ENCODE data around the gene PILRA.
"Not testable (repeated sequence)": the region's sequence is repeated elsewhere in the genome, so short reads cannot be mapped to it uniquely, and the experiment has no call there.

The PILRA gene

DNA sequence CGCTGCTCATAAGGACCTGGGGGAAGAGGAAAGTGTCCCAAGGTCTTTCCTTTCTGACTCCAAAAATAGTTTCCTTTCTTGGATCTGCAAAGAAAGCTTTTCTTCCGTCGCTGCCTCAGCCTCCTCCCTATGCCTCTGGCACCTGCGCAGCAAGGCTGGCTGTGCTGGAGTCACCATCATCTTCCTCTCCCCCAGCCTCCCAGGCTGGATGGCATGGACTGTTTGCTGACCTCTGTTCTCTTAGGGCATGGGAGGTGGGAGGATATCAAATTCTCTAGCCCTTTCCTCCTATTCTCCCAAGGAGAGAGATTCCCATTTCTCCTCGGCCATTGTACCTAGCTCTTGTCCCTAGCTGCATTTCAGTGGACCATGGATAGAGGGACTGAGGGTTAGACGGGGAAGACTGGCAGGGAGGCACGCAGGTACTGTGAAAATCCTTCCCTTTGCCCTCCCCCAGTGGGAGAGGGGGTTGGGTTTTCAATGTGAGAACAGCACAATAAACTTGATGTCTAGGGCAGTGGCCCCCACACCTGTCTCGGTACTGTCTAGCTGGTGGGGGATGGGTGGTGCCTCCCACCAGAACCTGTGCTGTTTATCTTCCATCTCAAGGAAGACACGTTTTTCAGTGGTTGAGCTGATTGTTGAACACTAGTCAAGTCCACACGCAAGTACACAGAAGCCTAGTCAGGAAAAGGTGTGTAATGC lies 60.5 kb downstream of the PILRA start:
- DNase-seq (ENCODE audit: low read depth, low spot score) = no peak

DNA sequence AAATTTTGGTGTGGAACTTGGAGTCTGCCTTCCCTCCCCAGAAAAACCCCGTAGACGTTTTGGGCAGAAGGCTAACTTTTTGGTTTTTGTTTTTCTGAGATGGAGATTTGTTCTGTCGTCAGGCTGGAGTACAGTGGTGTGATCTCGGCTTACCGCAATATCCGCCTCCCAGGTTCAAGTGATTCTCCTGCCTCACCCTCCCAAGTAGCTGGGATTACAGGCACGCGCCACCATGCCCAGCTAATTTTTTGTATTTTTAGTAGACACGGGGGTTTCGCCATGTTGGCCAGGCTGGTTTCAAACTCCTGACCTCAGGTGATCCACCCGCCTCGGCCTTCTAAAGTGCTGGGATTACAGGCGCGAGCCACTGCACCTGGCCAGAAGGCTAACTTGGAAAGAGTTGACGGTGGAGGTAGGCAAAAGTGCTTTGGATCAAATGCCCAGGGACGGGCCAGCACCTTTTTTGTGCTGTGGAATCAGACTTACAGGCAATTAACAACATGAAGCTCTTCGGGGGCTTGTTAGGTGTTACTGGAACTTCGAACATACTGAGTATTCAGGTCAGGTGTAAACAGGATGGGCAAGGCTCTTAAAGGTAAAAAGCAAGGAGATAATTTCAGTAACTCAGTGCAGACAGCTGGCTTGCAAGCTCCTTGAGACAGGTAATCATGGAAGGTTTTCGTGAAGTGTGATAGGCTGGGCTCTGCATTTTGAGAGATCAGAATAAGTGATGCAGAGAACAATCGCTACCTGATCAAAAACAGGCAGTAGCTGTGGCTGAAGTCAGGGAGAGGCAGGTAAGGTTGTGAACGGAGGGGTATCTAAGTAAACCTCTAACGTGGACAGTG lies 61.2 kb downstream of the PILRA start:
- no peak for DNase-seq (ENCODE audit: low read depth, low spot score)

DNA sequence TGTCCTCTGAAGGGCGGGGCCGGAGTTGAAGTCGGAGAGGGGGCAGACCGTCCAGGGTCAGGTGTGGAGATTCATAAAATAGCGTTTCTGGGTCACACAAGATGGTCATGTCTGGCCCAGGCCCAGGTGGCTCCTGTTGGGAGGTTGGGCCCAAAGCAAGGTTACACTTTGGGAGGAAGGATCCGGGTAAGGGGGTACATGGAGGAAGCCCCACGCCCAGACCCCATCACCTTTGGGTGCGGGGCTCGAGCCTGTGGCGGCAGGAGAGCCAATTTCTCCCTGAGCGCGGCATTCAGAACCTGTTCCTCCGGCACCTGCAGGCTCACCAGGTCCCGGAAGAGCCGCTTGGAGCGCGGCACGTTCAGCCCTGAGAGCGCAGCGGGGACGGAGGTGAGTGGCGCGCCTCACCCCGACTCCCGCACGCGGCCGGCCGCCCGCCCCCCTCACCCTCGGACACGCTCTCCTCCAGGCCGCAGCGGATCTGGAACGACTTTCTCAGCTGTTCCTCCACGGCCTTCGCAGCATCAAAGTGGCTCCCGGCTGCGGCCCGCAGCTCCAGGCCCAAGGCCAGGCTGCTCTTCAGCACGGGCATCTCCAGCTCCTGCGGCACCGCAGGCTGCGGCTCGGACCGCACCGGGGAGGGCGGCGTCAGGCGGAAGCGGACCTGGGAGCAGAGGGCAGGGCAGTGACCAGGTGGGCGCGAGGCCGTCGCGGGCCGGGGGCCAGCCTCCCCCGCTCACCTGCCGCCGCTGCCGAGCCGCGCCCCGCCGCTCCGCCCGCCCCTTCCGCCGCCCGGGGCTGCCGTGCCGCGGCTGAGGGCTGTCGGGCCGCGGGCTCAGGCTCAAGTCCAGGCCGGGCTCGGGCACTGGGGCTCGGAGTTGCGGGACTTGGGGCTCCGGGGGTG lies 62.4 kb downstream of the PILRA start:
- DNase-seq (ENCODE audit: low read depth, low spot score) = no peak

DNA sequence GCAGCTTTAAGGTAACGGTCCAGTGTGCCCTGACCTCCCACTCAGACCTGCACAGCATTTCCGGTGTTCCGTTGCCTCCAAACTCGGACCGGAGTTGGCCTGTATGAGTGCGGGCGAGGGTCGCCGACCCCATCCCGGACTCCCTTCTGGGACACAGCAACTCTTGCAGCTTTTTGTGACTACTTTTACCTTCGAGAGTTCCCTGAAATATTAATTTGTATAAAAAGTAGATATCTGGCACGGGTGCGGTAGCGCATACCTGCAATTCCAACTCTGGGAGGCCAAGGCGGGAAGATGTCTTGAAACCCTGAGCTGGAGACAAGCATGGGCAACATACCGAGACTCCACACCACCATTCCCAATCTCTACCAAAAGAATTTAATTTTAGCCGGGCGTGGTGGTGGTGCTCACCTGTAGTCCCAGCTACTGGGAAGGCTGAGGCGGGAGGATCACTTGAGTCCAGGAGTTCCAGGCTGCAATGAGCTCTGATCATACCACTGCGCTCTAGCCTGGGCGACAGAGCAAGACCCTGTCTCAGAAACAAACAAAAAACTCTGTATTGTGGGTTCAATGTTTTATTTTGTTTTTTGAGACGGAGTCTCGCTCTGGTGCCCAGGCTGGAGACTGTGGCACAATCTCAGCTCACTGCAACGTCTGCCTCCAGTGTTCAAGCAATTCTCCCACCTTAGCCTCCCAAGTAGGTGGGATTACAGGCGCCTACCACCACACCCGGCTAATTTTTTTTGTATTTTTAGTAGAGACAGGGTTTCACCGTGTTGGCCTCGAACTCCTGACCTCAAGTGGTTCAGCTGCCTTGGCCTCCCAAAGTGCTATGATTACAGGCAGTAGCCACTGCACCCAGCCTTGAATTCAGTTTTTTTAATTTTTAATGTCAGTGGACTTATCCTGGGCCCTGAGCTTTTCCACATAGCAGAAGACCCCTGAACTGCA lies 64.1 kb downstream of the PILRA start:
- DNase-seq (ENCODE audit: low read depth, low spot score) = no peak

DNA sequence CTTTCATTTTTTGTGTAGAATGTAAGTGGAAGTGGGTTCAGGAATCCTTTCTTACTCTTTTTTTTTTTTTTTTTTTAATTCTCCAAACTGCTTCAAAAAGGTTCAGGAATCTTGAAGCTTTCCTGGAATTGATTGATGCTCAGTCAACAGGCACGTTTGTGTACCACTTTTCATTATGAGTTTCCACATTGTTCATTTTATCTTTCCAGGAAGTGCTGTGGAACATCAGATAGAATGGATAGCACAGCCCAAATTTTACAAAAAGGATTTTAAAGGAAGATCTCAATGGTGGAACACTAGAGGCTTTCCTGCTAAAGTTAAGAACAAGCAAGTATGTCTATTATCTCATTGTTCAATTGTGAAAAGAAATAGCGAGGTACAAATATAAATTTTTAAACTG lies 64.9 kb downstream of the PILRA start:
- no peak for DNase-seq (ENCODE audit: low read depth, low spot score)

DNA sequence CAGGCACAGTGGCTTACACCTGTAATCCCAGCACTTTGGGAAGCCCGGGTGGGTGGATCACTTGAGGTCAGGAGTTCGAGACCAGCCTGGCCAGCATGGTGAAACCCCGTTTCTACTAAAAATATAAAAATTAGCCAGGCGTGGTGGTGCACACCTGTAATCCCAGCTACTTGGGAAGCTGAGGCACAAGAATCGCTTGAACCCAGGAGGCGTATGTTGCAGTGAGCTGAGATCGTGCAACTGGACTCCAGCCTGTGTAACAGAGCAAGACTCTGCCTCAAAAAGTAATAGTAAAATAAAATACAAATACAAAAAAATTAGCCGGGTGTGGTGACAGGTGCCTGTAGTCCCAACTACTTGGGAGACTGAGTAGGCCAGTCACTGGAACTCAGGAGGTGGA lies 65.4 kb downstream of the PILRA start:
- DNase-seq (ENCODE audit: low read depth, low spot score) = not testable (repeated sequence)

DNA sequence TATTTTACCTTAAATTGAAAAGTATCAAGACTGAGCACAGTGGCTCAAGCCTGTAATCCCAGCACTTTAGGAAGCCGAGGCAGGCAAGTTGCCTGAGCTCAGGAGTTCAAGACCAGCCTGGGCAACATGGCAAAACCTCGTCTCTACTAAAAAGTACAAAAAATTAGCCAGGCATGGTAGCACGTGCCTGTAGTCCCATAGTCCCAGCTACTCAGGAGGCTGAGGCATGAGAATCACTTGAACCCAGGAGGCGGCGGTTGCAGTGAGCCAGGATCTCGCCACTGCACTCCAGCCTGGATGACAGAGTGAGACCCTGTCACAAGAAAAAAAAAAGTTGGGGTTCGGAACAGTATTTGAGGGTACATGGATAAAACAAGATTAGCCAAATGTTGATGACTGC lies 66.0 kb downstream of the PILRA start:
- not testable (repeated sequence) for DNase-seq (ENCODE audit: low read depth, low spot score)

DNA sequence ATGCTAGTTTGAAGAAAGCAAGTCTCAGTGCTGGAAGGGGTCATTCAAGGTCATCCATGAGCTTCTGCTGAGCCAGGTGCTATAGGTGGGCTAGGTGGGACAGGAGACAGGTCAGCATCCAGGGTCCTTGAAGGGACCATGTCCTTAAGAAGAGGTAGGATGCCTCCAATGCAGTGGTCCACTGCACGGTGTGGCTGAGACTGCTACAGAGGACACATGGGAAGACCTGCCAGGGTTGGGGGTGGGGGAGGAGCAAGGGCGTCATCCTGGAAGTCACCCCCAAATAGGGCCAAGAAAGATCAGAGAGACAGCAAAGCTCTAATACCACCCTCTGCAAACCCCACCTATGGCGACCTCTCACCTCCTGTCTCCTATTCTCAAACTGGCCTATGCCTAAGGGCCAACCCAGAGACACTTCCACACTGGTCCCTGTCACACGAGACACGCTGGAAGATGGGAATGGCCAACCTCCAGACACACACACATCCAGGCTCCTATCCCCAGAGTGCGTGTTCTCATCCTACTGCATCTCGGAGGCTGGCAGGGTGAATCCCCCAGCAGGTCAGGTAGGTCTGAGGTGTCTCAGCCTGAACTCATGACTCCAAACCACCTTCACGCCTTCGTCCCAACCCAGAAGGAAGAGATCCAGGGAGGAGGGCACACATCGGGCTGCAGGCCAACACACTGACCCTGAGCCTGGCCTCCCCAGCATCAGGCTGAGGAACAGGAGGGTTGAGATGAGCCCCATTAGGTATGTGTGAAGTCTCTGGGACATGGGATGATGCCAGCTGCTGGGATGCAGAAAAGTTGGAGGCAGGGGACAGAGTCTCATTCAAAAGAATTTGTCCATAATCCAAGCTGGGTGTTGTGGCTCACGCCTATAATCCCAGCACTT lies 68.6 kb downstream of the PILRA start:
- no peak for DNase-seq (ENCODE audit: low read depth, low spot score)

DNA sequence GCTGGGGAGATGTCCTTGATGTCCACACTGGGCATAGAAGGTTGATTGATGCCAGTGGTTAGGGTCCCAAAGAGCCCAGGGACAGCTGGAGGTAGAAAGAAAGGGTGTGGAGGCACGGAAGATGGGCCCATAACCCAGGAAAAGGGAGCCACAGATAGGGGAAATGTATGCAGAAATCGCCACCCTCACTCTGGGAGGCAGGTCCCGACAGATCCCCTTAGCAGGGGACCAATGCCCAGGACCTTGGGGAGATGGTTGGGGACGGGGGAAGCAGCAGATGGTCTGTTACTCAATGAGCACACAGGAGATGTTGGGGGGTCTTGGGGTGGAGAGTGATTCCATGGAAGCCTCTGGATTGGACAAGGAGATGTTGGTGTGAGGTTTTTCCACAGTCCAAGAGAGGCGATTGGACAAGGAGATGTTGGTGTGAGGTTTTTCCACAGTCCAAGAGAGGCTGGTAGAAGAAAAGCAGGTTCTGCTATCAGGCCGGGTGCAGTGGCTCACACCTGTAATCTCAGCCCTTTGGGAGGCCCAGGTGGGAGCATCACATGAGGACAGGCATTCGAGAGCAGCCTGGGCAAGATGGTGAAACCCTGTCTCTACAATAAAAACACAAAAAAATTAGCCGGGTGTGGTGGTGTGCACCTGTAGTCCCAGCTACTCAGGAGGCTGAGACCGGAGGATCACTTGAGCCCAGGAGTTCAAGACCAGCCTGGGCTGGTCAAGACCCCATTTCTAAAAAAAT lies 70.0 kb downstream of the PILRA start:
- no peak for DNase-seq (ENCODE audit: low read depth, low spot score)

DNA sequence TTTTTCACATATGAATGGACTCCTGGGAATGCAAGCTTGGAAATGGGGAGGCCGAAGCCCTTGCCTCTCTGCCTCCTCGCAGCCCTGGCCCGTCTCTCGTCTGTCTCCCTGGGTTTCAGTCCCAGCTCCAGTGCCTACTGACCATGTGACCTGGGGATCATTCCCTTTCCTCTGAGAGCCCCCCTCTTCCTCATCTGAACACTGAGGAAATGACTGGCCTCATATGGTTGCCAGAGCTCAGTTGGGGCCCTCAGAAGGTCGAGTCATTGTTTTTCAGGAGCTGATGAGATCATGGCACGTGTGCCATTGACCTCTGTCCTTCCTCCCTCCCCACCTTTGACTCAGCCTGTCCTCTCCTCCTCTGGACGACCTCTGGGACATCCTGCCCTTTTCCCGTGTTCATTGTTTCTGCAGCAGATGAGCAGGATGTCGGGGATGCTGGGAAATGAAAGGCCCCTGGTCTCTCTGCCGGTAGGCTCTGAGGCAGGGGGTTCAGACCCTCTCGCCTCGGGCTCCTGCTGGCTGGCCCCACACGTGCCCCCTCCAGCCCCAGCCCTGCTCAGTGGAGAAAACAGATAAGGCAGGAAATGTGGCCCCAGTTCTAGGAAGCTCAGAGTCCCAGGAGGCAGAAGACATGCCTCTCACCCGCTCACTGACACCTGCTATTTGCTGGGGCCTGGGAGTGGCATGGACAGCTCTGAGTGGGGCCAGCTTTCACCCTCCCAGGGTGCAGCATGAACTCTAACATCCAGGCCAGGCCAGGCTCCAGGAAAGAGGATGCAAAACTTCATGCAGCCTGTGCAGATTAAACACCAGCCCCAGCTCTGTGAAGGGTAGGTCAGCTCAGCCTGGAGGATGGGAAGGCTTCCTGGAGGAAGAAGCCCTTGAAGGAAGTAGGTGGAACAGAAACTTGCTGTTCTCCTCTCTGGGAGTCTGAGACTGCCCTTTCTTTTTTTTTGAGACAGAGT lies 71.3 kb downstream of the PILRA start:
- no peak for DNase-seq (ENCODE audit: low read depth, low spot score)

DNA sequence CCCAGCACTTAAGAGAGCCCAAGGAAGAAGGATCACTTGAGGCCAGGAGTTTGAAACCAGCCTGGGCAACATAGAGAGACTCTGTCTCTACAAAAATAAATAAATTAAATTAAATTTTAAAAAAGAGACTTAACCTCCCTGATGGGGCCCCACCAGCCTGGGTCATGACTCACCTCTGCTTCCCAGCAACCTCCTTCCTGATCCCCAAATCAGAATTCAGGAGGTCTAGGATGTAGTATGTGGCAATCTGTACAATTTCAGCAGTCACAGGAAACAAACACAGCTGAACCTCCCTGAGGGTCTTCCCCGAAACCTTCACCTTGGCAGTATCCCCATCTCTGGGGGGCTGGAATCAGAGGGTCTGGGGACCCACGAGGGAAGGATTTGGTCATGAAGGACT lies 72.8 kb downstream of the PILRA start:
- DNase-seq (ENCODE audit: low read depth, low spot score) = no peak

DNA sequence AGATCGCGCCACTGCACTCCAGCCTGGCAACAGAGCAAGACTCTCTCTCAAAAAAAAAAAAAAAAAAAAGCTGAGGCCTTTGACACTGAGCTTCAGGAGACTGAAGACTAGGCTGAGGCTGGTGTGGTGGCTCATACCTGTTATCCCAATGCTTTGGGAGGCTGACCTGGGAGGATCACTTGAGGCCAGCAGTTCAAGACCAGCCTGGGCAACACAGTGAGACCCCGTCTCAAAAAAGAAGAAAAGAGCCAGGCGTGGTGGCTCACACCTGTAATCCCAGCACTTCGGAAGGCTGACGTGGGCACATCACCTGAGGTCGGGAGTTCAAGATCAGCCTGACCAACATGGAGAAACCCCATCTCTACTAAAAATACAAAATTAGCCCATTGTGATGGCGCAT lies 74.1 kb downstream of the PILRA start:
- DNase-seq (ENCODE audit: low read depth, low spot score) = not testable (repeated sequence)

DNA sequence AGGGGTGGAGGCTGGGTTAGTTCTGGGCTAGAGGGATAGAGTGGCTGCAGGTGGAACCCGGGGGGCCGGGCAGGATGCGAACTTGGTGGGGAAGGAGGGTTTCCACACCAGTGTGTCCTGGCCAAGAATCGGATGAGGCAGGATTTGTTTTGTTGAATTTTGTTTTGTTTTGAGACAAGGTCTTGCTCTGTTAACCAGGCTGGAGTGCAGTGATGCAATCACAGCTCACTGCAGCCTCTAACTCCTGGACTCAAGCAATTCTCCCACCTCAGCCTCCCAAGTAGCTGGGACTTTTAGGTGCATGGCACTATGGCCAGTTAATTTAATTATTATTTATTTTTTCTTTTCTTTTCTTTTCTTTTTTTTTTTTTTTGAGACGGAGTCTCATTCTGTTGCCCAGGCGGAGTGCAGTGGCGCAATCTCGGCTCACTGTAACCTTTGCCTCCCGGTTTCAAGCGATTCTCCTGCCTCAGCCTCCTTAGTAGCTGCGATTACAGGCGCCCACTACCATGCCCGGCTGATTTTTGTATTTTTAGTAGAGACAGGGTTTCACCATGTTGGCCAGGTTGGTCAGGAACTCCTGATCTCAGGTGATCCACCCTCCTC lies 76.0 kb downstream of the PILRA start:
- no peak for DNase-seq (ENCODE audit: low read depth, low spot score)
